GM21367 (cell line): ENCODE results near the gene PRPF40A.

Experiments
- ATAC-seq: cut with Tn5 transposase; IDR thresholded peaks from one replicate; pipeline ENCODE4 v1.9.1; 2021; ENCODE audit not compliant: unreplicated experiment

Gene PRPF40A

DNA sequence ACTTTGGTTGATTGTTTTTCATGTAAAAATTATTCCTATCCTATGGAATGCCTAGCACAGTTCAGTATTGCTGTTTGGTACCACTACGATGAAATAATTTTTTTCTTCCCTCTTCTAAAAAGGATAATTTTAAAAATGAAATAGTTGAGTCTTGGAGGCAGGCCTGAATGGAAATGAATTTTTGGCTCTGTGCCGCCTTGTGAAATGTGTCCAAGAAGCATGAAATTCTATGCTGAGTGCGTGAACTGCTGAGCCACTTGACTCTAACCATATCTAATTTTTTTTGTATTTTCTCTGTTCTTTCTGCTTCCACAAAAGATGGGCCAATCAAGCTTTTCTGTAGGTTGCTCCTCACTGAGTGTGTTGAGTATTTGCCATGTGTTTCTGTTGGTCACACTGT is 95.0 kb downstream of the PRPF40A start:
- ATAC-seq, result no peak

- ATAC-seq, result no peak
These were observed 96.3 kb downstream of the PRPF40A start for GRCh38 chr2:152620985-152621384.

DNA sequence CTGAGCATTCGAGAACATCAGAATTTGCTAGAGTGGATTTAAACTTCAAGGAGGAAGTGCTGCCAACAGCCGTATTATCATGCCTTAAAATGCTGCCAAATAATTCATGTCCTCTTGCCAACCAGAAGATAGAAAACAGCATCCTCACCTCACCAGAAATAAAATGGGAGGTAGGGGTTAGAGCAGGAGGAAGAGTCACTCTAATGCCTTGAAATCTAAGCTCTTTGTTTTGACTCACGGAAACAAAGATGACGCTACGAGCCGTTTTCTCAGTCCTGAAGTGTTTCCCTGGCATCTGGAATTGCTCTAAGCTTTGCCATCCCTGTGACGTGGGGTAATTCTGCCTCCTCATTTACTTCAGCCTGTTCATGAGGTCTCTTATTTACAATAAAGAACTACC is 97.1 kb downstream of the PRPF40A start:
- ATAC-seq, result no peak

- ATAC-seq, result no peak
These were observed 99.1 kb downstream of the PRPF40A start for GRCh38 chr2:152618193-152618564.

GRCh38 chr2:152617456-152618192 is 99.6 kb downstream of the PRPF40A start:
- ATAC-seq, result no peak

GRCh38 chr2:152615177-152615576 is 102.1 kb downstream of the PRPF40A start:
- ATAC-seq, result no peak

- ATAC-seq, result no peak
These were observed 104.0 kb downstream of the PRPF40A start for GRCh38 chr2:152613235-152613634.

- ATAC-seq, result peak; percentile 85
These were observed 105.6 kb downstream of the PRPF40A start for GRCh38 chr2:152611458-152612231.

DNA sequence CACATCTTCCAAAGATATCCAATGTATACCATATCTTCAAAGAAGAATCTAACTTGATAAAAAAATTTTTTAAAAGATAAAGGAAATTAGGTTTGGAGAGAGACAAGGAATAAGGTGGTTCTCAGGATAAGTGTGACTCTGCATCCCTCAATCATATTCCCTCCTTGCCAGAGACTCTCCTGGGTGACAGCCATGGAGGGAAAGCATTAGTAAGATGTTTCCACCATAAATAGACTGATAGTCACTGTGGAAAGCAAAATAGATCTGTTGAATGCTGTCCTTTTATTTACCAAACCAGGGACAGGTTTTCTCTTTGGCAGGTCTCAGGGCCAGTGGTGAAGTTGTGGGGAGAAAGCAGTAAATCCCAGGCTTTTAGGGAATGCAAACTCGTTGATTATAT is 107.6 kb downstream of the PRPF40A start:
- no peak for ATAC-seq

DNA sequence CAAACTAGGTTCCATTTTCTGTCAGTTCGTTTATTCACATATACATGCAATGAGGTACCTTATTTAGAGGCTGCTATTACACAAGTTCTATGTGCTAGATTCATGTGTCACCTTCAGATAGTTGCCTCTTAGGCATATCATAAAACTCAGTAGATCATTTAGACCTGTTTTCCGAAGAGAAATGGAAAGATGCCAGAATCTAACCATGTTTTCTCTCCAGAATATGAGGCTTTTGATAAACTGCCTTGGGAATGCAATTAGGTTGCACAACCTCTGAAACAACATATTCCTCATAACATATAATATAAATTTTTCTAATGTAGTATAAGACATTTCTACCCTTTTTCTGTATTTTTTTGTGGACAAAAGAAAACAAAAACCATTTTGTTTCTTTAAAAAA is 108.1 kb downstream of the PRPF40A start:
- no peak for ATAC-seq

DNA sequence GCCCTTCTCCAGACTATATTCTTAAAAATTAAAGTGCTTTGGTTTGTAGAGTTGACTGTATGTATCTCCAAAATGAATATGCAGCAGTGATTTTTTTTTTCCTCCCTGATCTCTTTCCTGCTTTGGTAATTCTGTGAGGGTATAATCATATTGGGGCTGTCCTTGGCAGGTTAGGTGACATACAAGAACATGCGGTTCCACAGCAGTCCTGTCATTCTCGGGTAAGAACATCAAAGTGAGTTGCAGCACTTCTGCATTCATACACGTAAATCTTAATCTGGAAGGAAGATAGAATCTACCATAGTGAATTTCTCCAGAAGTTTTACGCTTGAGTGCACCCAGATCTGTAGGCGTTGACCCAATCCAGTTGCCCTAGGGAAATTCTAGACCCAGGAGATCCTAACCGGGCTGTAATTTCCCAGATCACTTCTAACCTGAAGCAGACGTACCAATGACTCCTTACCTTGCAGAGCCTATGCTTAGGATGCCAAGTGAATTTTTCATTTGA is 109.4 kb downstream of the PRPF40A start:
- ATAC-seq, result no peak

GRCh38 chr2:152606941-152607340 is 110.3 kb downstream of the PRPF40A start:
- no peak for ATAC-seq

GRCh38 chr2:152606081-152606480 is 111.2 kb downstream of the PRPF40A start:
- ATAC-seq, result no peak

GRCh38 chr2:152603166-152603565 is 114.1 kb downstream of the PRPF40A start:
- no peak for ATAC-seq

GRCh38 chr2:152602750-152603149 is 114.5 kb downstream of the PRPF40A start:
- ATAC-seq, result no peak
